CD1c-positive myeloid dendritic cell (primary cell): Measurements from ENCODE around the gene SH3BP2.

Experiments
- DNase-seq: peaks from one replicate; pipeline ENCODE4 v3.0.0-alpha.2; 2016; ENCODE audit errors: extremely low spot score

SH3BP2 gene

GRCh38 chr4:2803624-2804448 lies 11.0 kb downstream of the SH3BP2 start:
- peak; percentile 91 for DNase-seq

DNA sequence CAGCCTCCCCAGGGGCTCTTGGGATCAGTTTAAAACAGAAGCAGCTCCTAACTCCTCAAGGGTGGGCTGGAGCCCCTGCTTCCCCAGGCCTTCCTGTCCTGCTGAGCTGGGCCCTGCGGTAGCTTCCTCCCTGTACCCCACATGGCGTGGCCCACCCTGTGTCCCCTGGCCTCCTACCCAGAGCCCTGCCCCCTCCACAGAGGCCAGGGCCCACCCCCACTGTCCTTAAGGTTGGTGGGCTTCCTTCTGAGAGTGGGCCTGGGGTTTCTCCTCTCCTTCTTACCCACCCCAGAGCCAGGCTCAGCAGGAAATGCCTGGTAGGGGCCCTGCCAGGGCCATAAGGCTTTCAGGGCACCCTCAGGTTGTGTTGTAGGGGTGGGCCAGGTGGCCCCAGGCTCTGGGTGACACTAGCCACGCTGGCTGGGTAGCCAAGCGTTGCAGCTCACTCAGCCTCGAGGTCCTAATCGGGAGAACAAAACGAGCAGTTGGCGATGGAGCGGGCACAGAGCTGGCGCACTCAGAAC lies 11.6 kb downstream of the SH3BP2 start:
- DNase-seq: no peak

DNA sequence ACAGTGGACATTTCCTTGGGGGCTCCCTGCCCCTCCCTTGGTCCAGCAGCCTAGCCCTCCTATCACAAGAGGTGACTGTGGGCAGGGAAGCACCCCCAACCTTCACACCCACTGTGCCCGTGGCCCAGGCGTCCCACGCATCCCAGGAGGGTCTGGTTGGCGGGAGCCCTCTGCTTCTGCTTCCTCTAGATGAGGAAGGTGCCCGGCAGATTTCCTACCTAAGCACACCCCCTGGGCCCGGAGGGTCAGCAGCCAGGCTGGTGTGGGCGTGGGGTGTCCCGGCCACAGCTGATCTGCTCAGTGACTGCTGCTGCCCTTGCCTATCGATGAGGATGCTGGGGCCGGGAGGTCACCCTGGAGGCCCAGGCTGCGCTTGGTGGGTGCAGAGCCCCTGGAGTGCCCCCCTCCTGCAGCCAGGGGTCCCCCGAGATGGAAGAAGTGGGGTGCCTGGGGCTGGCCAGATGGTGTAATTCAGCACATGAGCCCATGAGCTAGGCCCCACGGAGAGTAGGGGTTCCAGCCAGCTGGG lies 12.2 kb downstream of the SH3BP2 start:
- DNase-seq: no peak

GRCh38 chr4:2805712-2806389 lies 13.0 kb downstream of the SH3BP2 start:
- no peak for DNase-seq

GRCh38 chr4:2806390-2807355 lies 13.8 kb downstream of the SH3BP2 start:
- no peak for DNase-seq

DNA sequence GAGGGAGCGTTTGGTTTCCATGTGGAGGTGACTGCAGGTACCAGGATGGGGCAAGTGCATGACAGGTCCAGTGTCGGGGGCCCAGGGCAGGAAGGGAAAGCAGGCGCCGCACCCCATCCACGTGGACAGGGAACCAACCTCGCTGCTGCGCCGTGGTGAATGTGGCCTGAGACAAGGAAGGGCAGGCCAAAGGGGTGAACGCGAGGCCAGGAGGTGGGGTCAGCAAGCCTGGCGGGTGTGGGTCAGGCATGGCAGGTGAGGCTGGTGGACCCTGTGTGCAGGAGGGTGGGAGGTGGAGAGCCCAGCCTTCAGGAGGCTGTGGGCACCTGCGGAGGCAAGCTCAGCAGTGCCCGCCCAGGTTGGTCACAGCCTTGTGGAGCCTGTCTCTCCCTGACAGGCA lies 14.7 kb downstream of the SH3BP2 start:
- DNase-seq: no peak

DNA sequence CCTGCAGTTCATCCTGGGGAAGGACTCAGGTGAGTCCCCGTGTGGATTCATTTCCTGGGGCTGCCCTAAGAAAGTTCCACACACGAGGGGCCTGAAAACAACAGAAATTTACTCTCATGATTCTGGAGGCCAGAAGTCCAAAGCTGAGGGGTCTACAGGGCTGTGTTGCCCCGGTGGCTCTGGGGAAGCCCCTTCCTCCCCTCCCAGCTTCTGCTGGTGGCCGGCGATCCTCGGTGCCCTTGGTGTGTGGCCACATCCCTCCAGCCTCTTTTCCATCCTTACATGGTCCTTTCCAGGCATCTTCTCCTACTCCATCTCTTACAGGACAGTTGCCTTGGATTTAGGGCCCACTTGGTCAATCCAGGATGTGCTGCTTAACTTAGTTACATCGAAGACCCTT lies 15.1 kb downstream of the SH3BP2 start:
- no peak for DNase-seq

GRCh38 chr4:2809610-2810180 lies 16.8 kb downstream of the SH3BP2 start:
- DNase-seq: no peak

DNA sequence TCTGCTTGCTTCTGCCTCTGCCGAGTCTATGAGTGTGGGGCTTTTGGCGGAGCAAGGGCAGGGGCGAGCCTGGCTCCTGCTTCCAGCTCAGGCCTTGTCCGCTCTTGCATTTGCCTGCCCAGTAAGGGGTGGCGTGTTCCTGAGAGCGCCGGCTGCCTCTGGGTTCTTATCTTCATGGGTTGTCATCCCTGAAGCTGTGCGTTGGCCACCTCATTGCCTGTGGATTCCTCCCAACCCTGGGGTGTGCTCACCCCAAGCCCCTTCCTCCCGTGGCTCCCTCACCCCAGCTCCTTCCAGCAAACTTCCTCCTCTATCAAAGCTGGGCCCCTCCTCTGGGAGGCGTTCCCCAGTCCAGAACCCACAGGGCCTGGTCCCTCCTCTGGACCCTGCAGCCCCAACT lies 17.5 kb downstream of the SH3BP2 start:
- no peak for DNase-seq

- peak; percentile 84 for DNase-seq
Measured at GRCh38 chr4:2811830-2812611, 19.1 kb downstream of the SH3BP2 start.

DNA sequence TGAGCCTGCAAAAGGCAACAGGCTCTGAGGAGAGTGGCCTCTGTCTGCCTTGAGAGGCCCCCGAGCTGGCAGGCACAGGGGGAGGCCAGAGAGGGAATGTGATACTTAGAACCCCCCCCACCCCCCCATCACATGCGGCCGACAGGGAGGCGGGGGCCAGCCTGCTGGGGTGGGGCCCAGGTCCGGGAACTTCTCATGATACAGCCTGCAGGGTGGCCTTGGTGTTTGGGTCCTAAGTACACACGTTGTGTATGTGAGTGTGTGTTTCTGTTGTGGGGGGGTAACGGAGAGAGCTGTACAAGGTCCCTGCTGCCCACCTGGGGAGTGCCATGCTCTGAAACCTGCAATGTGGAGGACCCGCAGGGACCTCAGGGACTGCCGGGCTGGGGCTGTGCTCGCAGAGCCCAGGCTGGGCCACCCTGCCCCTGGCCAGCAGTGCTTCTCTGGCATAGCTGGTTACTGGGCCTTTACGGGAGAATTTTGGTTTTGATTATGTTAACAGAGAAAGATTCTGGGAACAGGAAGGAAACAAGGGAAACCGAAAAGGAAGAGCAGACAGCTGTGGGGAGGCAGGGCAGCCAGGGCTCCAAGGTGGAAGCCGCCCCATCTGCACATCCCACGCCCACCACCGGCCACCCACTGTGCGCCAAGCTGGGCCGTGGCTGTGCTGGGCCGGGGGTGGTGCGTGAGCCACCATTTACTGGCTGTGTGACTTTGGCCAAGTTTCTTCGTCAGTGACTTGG lies 19.9 kb downstream of the SH3BP2 start:
- DNase-seq: no peak

- no peak for DNase-seq
Measured at GRCh38 chr4:2813446-2814405, 20.8 kb downstream of the SH3BP2 start.

DNA sequence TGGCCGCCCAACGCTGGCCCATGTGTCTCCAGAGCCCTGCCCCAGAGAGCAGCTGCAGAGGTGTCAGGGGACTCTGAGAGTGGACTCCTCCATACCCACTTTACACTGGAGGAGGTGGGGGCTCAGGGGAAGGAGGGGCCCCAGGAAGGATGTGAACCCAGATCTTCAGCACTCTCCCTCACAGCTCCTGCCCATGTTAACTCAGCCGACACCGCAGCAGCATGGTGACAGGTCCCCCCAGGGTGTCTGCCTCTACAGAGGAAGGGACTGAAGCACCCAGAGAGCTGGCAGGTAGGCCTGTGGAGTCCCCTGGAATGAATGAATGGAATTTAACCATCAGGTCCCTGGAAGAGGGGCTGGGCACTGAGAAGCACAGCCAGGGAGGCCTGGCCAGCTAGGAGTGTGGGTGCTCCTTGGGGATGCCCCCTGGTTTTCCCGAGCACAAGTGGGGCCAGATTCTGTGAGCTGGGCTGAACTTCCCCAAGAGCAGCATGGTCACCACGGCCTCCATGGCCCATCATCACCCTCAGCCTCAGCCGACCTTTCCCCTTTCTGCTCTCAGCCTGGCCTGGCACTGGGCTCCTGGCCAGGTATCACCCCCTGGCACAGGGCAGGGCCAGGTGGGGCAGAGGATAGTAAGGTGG lies 21.9 kb downstream of the SH3BP2 start:
- DNase-seq: no peak

DNA sequence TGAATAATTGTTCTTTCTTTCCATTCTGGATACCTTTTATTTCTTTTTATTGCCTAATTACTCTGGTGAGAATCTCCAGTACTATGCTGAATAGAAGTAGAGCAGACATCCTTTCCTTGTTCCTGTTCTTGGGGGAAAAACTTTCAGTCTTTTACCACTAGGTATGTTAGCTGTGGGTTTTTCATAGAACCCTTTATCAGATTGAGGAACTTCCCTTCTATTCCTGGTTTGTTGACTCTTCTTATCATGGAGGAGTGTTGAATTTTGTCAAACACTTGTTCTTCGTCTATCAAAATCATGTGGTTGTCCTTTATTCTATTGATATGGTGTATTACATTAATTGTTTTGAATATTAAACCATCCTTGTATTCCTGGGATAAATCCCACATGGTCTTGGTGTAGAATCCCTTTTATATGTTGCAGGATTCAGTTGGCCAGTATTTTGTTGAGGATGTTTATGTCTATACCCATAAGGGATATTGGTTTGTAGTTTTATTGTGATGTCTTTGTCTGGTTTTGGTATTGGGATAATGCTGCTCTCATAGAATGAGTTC lies 23.6 kb downstream of the SH3BP2 start:
- DNase-seq: no peak

DNA sequence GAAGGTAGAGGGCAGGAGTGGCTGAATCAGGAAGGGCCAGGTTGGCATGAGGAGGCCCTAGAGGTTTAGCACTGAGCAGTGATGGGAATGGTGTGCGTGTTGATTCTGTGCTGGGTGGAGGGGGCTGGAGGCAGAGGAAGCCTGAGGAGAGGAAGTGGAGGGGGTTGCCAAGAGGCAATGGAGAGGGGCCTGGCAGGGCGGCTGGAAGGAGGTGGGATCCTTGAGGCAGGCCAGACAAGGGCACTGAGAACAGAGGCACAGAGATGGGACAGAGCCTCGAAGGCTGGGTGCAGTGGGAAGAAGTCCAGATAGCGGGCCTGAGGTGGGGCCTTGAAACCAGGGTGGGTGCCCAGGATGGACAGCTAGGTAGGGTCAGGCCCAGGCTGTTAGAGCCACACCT lies 24.3 kb downstream of the SH3BP2 start:
- no peak for DNase-seq

- no peak for DNase-seq
Measured at GRCh38 chr4:2817701-2818350, 24.9 kb downstream of the SH3BP2 start.

DNA sequence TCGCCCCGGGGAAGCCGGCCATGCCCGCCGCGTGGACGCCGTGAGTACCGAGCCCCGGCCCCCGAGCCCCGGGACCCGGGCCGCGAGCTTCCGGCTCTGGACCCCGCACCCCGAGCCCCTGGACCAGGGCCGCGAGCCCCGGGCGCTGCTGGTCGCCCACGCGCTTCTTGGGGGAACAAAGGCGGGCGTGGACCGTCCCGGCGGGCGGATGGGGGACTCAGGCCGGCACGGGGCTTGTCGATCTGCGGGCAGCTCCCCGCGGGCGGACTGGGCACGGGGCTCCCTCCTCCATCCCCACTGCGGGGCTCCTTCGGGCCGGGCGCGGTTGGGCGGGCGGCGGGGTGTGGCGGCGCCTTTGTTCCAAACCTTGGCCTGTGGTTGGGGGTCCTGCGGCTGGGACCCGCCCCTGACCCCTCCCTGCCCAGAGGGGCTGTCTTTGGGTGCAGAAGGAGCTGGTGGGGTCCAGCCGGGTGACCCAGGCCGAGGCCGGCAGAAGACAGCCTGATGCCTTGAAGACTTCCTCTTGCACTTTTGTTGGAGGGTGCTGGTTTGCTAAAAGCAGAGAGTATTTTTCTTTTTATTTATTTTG lies 25.6 kb downstream of the SH3BP2 start:
- no peak for DNase-seq
